ENCODE data around the gene BICDL2. TPM values are rescaled to one million over a fixed set of nuclear protein-coding genes. Genes with fewer than 3 reads are reported as not detected.

The BICDL2 gene
- total and polyA plus RNA-seq, 8 donors: 18.4 to 693 (median 47.2) TPM

DNA sequence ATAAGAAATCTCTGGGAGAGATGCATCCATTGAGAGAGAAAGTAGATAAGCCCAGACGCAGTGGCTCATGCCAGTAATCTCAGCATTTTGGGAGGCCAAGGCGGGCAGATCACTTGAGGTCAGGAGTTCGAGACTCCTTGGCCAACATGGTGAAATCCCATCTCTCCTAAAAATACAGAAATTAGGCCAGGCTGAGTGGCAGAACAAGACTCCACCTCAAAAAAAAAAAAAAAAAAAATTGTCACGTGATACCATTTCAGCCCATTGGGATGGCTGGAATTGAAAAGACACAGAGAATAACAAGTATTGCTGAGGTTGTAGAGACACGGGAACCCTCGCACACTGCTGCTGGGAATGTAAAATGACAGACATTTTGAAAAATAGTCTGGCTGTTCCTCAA lies 25.8 kb upstream of the BICDL2 start:
- H3K36me3 ChIP-seq: no peaks in the 10 kb centered on the region
- TF ChIP-seq, protein P1, sequence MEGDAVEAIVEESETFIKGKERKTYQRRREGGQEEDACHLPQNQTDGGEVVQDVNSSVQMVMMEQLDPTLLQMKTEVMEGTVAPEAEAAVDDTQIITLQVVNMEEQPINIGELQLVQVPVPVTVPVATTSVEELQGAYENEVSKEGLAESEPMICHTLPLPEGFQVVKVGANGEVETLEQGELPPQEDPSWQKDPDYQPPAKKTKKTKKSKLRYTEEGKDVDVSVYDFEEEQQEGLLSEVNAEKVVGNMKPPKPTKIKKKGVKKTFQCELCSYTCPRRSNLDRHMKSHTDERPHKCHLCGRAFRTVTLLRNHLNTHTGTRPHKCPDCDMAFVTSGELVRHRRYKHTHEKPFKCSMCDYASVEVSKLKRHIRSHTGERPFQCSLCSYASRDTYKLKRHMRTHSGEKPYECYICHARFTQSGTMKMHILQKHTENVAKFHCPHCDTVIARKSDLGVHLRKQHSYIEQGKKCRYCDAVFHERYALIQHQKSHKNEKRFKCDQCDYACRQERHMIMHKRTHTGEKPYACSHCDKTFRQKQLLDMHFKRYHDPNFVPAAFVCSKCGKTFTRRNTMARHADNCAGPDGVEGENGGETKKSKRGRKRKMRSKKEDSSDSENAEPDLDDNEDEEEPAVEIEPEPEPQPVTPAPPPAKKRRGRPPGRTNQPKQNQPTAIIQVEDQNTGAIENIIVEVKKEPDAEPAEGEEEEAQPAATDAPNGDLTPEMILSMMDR (IDR thresholded peaks at IDR 0.05): no peak
- no peak for TF ChIP-seq POLR2A (IDR thresholded peaks at IDR 0.05)
- no peak for TF ChIP-seq POLR2AphosphoS5 (IDR thresholded peaks at IDR 0.05)
- no peak for DNase-seq
- H3K27ac ChIP-seq: no peak overlapping the region
- H3K27me3 ChIP-seq: peaks cover 0 to 8% (median 0%) of the 10 kb centered on the region in 3 donors
- H3K9me3 ChIP-seq: no peaks in the 10 kb centered on the region
- intact Hi-C loops (cut with DNase I; ENCODE audit: low total_unique reads): no loop called here
- peaks cover 28 to 51% (median 33%) of the 10 kb centered on the region in 4 donors for H3K4me1 ChIP-seq
- 82 to 92% (median 90%) methylated on average over 6 of the region's 6 CpGs for WGBS, 5 donors
- no peak overlapping the region for H3K4me3 ChIP-seq

GRCh38 chr16:3060339-3061127 lies 23.8 kb upstream of the BICDL2 start:
- peaks cover 25 to 53% (median 31%) of the 10 kb centered on the region in 4 donors for H3K4me1 ChIP-seq
- intact Hi-C loops (cut with DNase I; ENCODE audit: low total_unique reads): no loop called here
- no peak overlapping the region for H3K4me3 ChIP-seq
- peaks cover 0 to 8% (median 0%) of the 10 kb centered on the region in 3 donors for H3K27me3 ChIP-seq
- TF ChIP-seq EP300 (IDR thresholded peaks at IDR 0.05) (no peak), POLR2AphosphoS5 (IDR thresholded peaks at IDR 0.05) (no peak), POLR2A (IDR thresholded peaks at IDR 0.05) (no peak)
- TF ChIP-seq, protein P1 (IDR thresholded peaks at IDR 0.05): no peak
- WGBS, 5 donors: 78 to 86% (median 79%) methylated on average over 14 of the region's 14 CpGs
- peak overlapping the region; percentile 8 to 88 (median 85) for H3K27ac ChIP-seq
- no peak for DNase-seq
- H3K36me3 ChIP-seq: peaks cover 0 to 5% (median 0%) of the 10 kb centered on the region in 4 donors
- H3K9me3 ChIP-seq: no peaks in the 10 kb centered on the region

DNA sequence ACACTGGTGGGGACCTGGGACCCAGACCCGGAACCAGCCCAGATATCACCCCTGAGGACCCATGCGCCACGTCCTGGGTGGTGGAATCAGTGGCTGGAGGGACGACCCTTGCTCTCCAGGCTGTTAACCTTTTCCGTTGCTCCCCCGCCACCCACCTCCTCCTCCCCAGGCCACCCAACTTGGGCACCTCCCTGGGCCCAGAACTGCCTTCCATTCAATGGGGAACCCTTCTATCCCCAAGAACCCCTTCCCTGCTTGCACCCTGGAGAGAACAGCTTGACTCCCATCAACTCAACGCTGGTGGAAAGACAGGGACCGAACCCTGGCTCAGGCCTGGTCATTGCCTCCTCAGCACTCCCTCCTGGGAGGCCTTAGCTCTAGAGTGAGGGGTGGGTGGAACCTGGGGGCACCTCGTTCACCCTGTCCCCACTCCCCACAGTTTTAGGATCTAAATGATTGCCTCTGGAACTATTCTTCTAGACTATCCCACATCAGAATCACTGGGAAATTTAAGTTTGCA lies 23.0 kb upstream of the BICDL2 start:
- TF ChIP-seq POLR2A (IDR thresholded peaks at IDR 0.05) (no peak), POLR2AphosphoS5 (IDR thresholded peaks at IDR 0.05) (no peak), EP300 (IDR thresholded peaks at IDR 0.05) (no peak)
- TF ChIP-seq, protein P1 (IDR thresholded peaks at IDR 0.05): no peak
- DNase-seq: no peak
- Histone ChIP-seq H3K27me3 (peaks cover 0 to 8% (median 0%) of the 10 kb centered on the region in 3 donors), H3K27ac (peak overlapping the region; percentile 75 to 88 (median 85)), H3K9me3 (no peaks in the 10 kb centered on the region), H3K4me1 (peaks cover 18 to 53% (median 26%) of the 10 kb centered on the region in 4 donors), H3K36me3 (peaks cover 0 to 5% (median under 1%) of the 10 kb centered on the region in 4 donors), H3K4me3 (peak overlapping the region; percentile 57 to 92 (median 78))
- WGBS, 5 donors: 50 to 65% (median 53%) methylated on average over 9 of the region's 9 CpGs
- intact Hi-C loops (cut with DNase I; ENCODE audit: low total_unique reads): loop anchor here (5.0 kb wide), 1 partner anchor 68 kb away; no protein-coding TSS in a partner anchor

DNA sequence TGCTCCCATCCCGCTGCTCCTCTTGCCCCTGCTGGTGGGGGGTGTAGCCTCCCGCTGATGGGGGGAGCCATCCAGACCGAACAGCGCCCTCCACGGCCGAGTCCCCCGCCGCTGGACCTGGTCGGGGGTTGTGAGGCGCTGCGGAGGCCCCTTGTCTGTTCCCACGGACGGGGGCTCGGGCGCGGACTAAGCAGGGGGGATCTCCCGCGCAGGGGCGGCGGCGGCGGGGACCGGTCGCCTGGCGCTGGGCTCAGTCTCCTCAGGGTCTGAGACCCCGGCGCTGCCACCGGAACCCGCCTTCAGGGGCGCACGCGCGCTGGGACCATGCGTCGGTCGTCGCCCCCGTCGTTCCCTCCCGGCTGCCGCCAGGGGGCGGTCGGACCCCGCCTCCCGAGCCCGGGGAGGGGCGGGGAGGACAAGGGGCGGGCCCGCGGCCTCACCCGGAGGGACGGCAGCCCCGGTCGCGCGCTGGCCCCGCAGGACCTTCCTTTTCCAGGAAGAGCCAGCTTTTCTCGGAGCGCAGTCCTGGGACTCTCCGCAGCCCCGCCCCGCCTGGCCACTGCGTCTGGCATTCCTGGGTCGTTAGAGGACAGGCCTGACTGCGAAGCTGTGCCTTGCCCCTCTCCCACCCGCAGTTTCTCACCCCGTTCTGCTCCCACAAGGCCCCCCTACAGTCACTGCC lies 22.4 kb upstream of the BICDL2 start:
- Histone ChIP-seq H3K27ac (peak overlapping the region; percentile 75 to 88 (median 85)), H3K36me3 (peaks cover 0 to 8% (median 2%) of the 10 kb centered on the region in 4 donors), H3K9me3 (no peaks in the 10 kb centered on the region), H3K27me3 (peaks cover 0 to 8% (median 0%) of the 10 kb centered on the region in 3 donors), H3K4me1 (peaks cover 15 to 52% (median 23%) of the 10 kb centered on the region in 4 donors), H3K4me3 (peak overlapping the region; percentile 57 to 92 (median 78))
- 0% methylated on average over 15 to 67 of the region's 67 CpGs for WGBS, 5 donors
- TF ChIP-seq POLR2A (IDR thresholded peaks at IDR 0.05) (no peak), POLR2AphosphoS5 (IDR thresholded peaks at IDR 0.05) (peak; percentile 21 to 85 (median 69))
- TF ChIP-seq, protein P1 (IDR thresholded peaks at IDR 0.05): peak in 5 of 7 experiments; percentile 64 to 98 (median 91)
- intact Hi-C loops (cut with DNase I; ENCODE audit: low total_unique reads): loop anchor here (5.0 kb wide), 1 partner anchor 68 kb away; no protein-coding TSS in a partner anchor
- DNase-seq: peak; percentile 91 to 97
